WTC11 (cell line): Measurements from ENCODE around the gene ABCA3. TPM values are rescaled to one million over a fixed set of nuclear protein-coding genes. Genes with fewer than 3 reads are reported as not detected.

Experiments used
- AR ChIP-seq: fragments of 250-450 bp; sonication (Bioruptor Pico); IDR thresholded peaks from 2 replicates; pipeline ENCODE4 v1.9.0; 2021; ENCODE audit warnings: mild to moderate bottlenecking
- CBFB ChIP-seq: sonication (generic); formaldehyde crosslinking; IDR thresholded peaks from 2 replicates; pipeline ENCODE4 v1.8.1; 2022; ENCODE audit warnings: mild to moderate bottlenecking, low read depth, missing genetic modification reagents
- ETV6 ChIP-seq: sonication (generic); formaldehyde crosslinking; IDR thresholded peaks from 2 replicates; pipeline ENCODE4 v1.8.1; 2022; ENCODE audit warnings: mild to moderate bottlenecking, missing genetic modification reagents
- FOXP4 ChIP-seq: sonication (generic); formaldehyde crosslinking; IDR thresholded peaks from 2 replicates; pipeline ENCODE4 v1.8.0; 2022; ENCODE audit warnings: mild to moderate bottlenecking, missing genetic modification reagents
- HMGA2 ChIP-seq: fragments of 250-450 bp; sonication (Bioruptor Pico); IDR thresholded peaks from 2 replicates; pipeline ENCODE4 v1.4.0; 2021; ENCODE audit warnings: mild to moderate bottlenecking, moderate library complexity
- HMGXB4 ChIP-seq: sonication (generic); formaldehyde crosslinking; IDR thresholded peaks from 2 replicates; pipeline ENCODE4 v1.8.1; 2023; ENCODE audit warnings: mild to moderate bottlenecking, moderate library complexity, missing genetic modification reagents
- NR1H2 ChIP-seq: sonication (generic); formaldehyde crosslinking; IDR thresholded peaks from 2 replicates; pipeline ENCODE4 v1.9.0; 2021; ENCODE audit warnings: mild to moderate bottlenecking, moderate library complexity, missing genetic modification reagents
- PRRX2 ChIP-seq: fragments of 250-450 bp; sonication (Bioruptor Pico); IDR thresholded peaks from 2 replicates; pipeline ENCODE4 v1.8.0; 2021; ENCODE audit warnings: mild to moderate bottlenecking
- SOX15 ChIP-seq: fragments of 250-450 bp; sonication (Bioruptor Pico); IDR thresholded peaks from 2 replicates; pipeline ENCODE4 v1.9.0; 2021; ENCODE audit warnings: mild to moderate bottlenecking
- ZNF232 ChIP-seq: sonication (generic); formaldehyde crosslinking; IDR thresholded peaks from 2 replicates; pipeline ENCODE4 v1.8.0; 2022; ENCODE audit warnings: mild to moderate bottlenecking, missing genetic modification reagents
- ZNF532 ChIP-seq: fragments of 250-450 bp; sonication (Bioruptor Pico); IDR thresholded peaks from 2 replicates; pipeline ENCODE4 v1.9.0; 2021; ENCODE audit warnings: mild to moderate bottlenecking, borderline replicate concordance
- total RNA-seq: library from RNA; stranded (reverse); gene quantifications from 3 replicates; pipeline ENCODE4 v1.2.3, GENCODE V29; 2021
- TF ChIP-seq, protein P1 (sequence below): sonication (generic); formaldehyde crosslinking; conservative IDR thresholded peaks from 2 replicates; pipeline ENCODE4 v1.8.1; 2023; ENCODE audit warnings: mild to moderate bottlenecking, low read depth, missing genetic modification reagents, moderate library complexity
- TF ChIP-seq, protein P2 (sequence below): sonication (generic); formaldehyde crosslinking; IDR thresholded peaks from 2 replicates; pipeline ENCODE4 v1.8.1; 2023; ENCODE audit warnings: mild to moderate bottlenecking, missing genetic modification reagents, borderline replicate concordance
- TF ChIP-seq, protein P3 (sequence below): fragments of 250-450 bp; sonication (Bioruptor Pico); IDR thresholded peaks from 2 replicates; pipeline ENCODE4 v1.8.0; 2021; ENCODE audit warnings: mild to moderate bottlenecking
- TF ChIP-seq, protein P4 (sequence below): sonication (generic); formaldehyde crosslinking; IDR thresholded peaks from 2 replicates; pipeline ENCODE4 v1.8.1; 2022; ENCODE audit warnings: mild to moderate bottlenecking, missing genetic modification reagents, moderate library complexity, borderline replicate concordance
- TF ChIP-seq, protein P5 (sequence below): sonication (generic); formaldehyde crosslinking; IDR thresholded peaks from 2 replicates; pipeline ENCODE4 v1.8.0; 2022; ENCODE audit warnings: mild to moderate bottlenecking, missing genetic modification reagents

The ABCA3 gene
- total RNA-seq, 1 experiment from 2014 or later = 12.1 TPM

DNA sequence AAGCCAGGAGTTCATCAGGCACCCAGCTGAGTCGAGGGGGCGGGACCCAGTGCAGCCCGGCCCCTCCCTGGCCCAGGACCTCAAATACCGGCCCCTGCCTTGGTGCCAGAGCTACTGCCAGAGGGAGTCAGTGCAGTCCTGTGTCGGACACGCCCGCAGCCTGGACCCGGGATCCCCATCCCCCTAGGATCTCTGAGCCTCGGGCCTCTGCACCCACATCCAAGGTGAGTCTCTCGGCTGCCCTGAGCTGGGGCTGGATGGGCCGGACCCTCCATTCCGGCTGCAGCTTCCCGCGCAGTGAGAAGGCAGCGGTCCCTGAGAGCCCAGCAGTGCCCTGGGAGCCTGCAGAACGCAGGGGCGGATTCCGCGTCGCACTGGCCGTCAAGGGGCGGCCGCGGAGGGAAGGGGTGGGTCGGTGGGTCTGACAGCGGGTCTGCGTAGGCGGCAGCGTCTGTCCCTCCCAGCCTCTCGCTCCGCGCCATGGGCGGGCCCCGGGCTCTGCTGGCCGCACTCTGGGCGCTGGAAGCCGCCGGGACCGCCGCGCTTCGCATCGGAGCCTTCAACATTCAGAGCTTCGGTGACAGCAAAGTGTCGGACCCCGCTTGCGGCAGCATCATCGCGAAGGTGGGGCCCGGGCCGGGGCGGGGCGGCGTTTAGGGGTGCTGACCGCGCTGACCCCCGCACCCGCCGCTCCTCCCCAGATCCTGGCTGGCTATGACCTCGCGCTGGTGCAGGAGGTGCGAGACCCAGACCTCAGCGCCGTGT, 104.0 kb downstream of the ABCA3 start, which contains the start of gene DNASE1L2 (continued):
- no peak for TF ChIP-seq AR (CRISPR knock-in tag)
- TF ChIP-seq, protein P1, sequence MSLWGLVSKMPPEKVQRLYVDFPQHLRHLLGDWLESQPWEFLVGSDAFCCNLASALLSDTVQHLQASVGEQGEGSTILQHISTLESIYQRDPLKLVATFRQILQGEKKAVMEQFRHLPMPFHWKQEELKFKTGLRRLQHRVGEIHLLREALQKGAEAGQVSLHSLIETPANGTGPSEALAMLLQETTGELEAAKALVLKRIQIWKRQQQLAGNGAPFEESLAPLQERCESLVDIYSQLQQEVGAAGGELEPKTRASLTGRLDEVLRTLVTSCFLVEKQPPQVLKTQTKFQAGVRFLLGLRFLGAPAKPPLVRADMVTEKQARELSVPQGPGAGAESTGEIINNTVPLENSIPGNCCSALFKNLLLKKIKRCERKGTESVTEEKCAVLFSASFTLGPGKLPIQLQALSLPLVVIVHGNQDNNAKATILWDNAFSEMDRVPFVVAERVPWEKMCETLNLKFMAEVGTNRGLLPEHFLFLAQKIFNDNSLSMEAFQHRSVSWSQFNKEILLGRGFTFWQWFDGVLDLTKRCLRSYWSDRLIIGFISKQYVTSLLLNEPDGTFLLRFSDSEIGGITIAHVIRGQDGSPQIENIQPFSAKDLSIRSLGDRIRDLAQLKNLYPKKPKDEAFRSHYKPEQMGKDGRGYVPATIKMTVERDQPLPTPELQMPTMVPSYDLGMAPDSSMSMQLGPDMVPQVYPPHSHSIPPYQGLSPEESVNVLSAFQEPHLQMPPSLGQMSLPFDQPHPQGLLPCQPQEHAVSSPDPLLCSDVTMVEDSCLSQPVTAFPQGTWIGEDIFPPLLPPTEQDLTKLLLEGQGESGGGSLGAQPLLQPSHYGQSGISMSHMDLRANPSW (CRISPR knock-in tag) = no peak
- TF ChIP-seq, protein P2, sequence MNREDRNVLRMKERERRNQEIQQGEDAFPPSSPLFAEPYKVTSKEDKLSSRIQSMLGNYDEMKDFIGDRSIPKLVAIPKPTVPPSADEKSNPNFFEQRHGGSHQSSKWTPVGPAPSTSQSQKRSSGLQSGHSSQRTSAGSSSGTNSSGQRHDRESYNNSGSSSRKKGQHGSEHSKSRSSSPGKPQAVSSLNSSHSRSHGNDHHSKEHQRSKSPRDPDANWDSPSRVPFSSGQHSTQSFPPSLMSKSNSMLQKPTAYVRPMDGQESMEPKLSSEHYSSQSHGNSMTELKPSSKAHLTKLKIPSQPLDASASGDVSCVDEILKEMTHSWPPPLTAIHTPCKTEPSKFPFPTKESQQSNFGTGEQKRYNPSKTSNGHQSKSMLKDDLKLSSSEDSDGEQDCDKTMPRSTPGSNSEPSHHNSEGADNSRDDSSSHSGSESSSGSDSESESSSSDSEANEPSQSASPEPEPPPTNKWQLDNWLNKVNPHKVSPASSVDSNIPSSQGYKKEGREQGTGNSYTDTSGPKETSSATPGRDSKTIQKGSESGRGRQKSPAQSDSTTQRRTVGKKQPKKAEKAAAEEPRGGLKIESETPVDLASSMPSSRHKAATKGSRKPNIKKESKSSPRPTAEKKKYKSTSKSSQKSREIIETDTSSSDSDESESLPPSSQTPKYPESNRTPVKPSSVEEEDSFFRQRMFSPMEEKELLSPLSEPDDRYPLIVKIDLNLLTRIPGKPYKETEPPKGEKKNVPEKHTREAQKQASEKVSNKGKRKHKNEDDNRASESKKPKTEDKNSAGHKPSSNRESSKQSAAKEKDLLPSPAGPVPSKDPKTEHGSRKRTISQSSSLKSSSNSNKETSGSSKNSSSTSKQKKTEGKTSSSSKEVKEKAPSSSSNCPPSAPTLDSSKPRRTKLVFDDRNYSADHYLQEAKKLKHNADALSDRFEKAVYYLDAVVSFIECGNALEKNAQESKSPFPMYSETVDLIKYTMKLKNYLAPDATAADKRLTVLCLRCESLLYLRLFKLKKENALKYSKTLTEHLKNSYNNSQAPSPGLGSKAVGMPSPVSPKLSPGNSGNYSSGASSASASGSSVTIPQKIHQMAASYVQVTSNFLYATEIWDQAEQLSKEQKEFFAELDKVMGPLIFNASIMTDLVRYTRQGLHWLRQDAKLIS (CRISPR knock-in tag) = no peak
- TF ChIP-seq ETV6 (CRISPR knock-in tag) = no peak
- no peak; the same call in 1 of the 2 replicates for TF ChIP-seq FOXP4 (CRISPR knock-in tag)
- no peak for TF ChIP-seq PRRX2
- no peak for TF ChIP-seq CBFB
- no peak for TF ChIP-seq ZNF532 (CRISPR knock-in tag)
- TF ChIP-seq, protein P3, sequence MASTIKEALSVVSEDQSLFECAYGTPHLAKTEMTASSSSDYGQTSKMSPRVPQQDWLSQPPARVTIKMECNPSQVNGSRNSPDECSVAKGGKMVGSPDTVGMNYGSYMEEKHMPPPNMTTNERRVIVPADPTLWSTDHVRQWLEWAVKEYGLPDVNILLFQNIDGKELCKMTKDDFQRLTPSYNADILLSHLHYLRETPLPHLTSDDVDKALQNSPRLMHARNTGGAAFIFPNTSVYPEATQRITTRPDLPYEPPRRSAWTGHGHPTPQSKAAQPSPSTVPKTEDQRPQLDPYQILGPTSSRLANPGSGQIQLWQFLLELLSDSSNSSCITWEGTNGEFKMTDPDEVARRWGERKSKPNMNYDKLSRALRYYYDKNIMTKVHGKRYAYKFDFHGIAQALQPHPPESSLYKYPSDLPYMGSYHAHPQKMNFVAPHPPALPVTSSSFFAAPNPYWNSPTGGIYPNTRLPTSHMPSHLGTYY (CRISPR knock-in tag) = no peak
- no peak; the same call in 1 of the 2 replicates for TF ChIP-seq HMGXB4 (CRISPR knock-in tag)
- no peak for TF ChIP-seq NR1H2 (CRISPR knock-in tag)
- TF ChIP-seq ZNF232 = no peak
- TF ChIP-seq, protein P4, sequence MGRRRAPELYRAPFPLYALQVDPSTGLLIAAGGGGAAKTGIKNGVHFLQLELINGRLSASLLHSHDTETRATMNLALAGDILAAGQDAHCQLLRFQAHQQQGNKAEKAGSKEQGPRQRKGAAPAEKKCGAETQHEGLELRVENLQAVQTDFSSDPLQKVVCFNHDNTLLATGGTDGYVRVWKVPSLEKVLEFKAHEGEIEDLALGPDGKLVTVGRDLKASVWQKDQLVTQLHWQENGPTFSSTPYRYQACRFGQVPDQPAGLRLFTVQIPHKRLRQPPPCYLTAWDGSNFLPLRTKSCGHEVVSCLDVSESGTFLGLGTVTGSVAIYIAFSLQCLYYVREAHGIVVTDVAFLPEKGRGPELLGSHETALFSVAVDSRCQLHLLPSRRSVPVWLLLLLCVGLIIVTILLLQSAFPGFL = no peak
- no peak for TF ChIP-seq HMGA2
- no peak for TF ChIP-seq SOX15 (CRISPR knock-in tag)
- TF ChIP-seq, protein P5, sequence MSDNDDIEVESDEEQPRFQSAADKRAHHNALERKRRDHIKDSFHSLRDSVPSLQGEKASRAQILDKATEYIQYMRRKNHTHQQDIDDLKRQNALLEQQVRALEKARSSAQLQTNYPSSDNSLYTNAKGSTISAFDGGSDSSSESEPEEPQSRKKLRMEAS = 0 out of 2 replicates have a peak, but pooled peaks have one; percentile 11
